ENCODE results near the gene LVRN.

- TF ChIP-seq CTCF (IDR thresholded peaks at IDR 0.05; ENCODE audit: borderline replicate concordance, extremely low read depth, low read length, poor library complexity, severe bottlenecking) (no peak), EZH2 (IDR thresholded peaks at IDR 0.05; ENCODE audit: borderline replicate concordance, low read depth, low read length, severe bottlenecking) (no peak)
Measured at GRCh38 chr5:116023619-116024018, 61.3 kb downstream of the LVRN start.
